ENCODE measurements around the gene CEP112. TPM values are rescaled to one million over a fixed set of nuclear protein-coding genes. Genes with fewer than 3 reads are reported as not detected.

CEP112 gene
- total and polyA plus RNA-seq, 2 donors (not counting 3 experiments of a cell fraction or from before 2014, with no cell fraction given), result 1.5 to 25.3 TPM

DNA sequence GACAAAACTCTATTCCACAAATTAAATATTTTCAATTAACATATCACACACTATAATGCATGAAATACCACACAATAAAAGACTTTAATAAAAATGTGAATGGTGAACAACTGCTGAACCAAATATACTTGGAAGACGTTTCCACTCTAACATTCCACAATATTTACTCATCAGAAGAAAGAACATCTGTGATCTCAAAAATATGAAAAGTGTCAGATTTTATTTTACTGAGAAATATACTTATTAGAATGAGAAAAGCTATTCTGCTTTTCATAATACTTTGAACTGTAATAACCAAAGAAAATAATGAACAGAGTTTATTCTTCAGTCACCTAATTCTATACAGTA lies 448.7 kb downstream of the CEP112 start:
- H2AFZ ChIP-seq (ENCODE audit: low read depth, low read length), result no peak overlapping the region
- CTCF ChIA-PET, result interaction anchor here (1.0 kb wide), 1 partner anchor 25 kb away, joined by 3 read pairs; no protein-coding TSS in a partner anchor
- H3K4me2 ChIP-seq (ENCODE audit: insufficient read depth, low read length), result peak overlapping the region; percentile 27
- peaks cover 22% of the 10 kb centered on the region for H3K4me1 ChIP-seq (ENCODE audit: control insufficient read depth, extremely low read depth, insufficient read depth, low read length)
- H3K79me2 ChIP-seq (ENCODE audit: control insufficient read depth, insufficient read depth, low read length), result no peaks in the 10 kb centered on the region
- POLR2A ChIA-PET, result no interaction called here
- no peaks in the 10 kb centered on the region for H3K36me3 ChIP-seq (ENCODE audit: control insufficient read depth in 2 of 2, extremely low read depth in 1 of 2, insufficient read depth in 2 of 2, low read length in 2 of 2)
- BruUV-seq (replicated peaks), result no TSS peak
- H3K27ac ChIP-seq (ENCODE audit: insufficient read depth, low read depth, low read length), result peak overlapping the region; percentile 10
- dilution Hi-C loops (cut with MboI; ENCODE audit: extremely low pct_ligation_motif_present, low sequenced_read_pairs), result no loop called here
- intact Hi-C loops (cut with micrococcal nuclease), result loop anchor here (5.0 kb wide), 1 partner anchor 181 kb away; the partner anchor contains the start of gene AXIN2
- FAIRE-seq (no peak), DNase-seq (ENCODE audit: low read depth, low spot score) (no peak)
- no peaks in the 10 kb centered on the region for H3K9me1 ChIP-seq (replicated peaks; ENCODE audit: control insufficient read depth, extremely low read depth, insufficient read depth, low read length)
- H3K4me3 ChIP-seq (replicated peaks in 1 of 3; ENCODE audit: insufficient read depth in 1 of 3, low read depth in 1 of 3, low read length in 3 of 3), result no peak overlapping the region
- no peaks in the 10 kb centered on the region for H4K20me1 ChIP-seq (replicated peaks; ENCODE audit: control insufficient read depth, extremely low read depth, insufficient read depth, low read length)
- TF ChIP-seq MYC (IDR thresholded peaks at IDR 0.05; ENCODE audit: low read depth, low read length) (no peak), JUN (IDR thresholded peaks at IDR 0.05; ENCODE audit: borderline replicate concordance, insufficient read depth, insufficient read length, low read depth) (no peak), FOS (IDR thresholded peaks at IDR 0.05; ENCODE audit: borderline replicate concordance, insufficient read depth, low read length) (no peak), GATA2 (IDR thresholded peaks at IDR 0.05; ENCODE audit: insufficient read depth, insufficient read length, low read depth, low read length) (no peak), POLR2A (IDR thresholded peaks at IDR 0.05; ENCODE audit: low read depth, low read length) (no peak), POLR2AphosphoS5 (IDR thresholded peaks at IDR 0.05; ENCODE audit: insufficient read depth, low read depth, low read length) (no peak), EZH2 (IDR thresholded peaks at IDR 0.05; ENCODE audit: borderline replicate concordance, low read depth, low read length, severe bottlenecking) (no peak)
- TF ChIP-seq, protein P1, sequence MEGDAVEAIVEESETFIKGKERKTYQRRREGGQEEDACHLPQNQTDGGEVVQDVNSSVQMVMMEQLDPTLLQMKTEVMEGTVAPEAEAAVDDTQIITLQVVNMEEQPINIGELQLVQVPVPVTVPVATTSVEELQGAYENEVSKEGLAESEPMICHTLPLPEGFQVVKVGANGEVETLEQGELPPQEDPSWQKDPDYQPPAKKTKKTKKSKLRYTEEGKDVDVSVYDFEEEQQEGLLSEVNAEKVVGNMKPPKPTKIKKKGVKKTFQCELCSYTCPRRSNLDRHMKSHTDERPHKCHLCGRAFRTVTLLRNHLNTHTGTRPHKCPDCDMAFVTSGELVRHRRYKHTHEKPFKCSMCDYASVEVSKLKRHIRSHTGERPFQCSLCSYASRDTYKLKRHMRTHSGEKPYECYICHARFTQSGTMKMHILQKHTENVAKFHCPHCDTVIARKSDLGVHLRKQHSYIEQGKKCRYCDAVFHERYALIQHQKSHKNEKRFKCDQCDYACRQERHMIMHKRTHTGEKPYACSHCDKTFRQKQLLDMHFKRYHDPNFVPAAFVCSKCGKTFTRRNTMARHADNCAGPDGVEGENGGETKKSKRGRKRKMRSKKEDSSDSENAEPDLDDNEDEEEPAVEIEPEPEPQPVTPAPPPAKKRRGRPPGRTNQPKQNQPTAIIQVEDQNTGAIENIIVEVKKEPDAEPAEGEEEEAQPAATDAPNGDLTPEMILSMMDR (IDR thresholded peaks at IDR 0.05; ENCODE audit: extremely low read depth in 1 of 2, insufficient read depth in 1 of 2, low read depth in 1 of 2, low read length in 2 of 2), result no peak
- TF ChIP-seq, protein P2, sequence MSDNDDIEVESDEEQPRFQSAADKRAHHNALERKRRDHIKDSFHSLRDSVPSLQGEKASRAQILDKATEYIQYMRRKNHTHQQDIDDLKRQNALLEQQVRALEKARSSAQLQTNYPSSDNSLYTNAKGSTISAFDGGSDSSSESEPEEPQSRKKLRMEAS (IDR thresholded peaks at IDR 0.05; ENCODE audit: insufficient read depth, insufficient read length), result no peak
- H3K9me3 ChIP-seq (replicated peaks; ENCODE audit: control insufficient read depth, insufficient read depth, low read length), result no peaks in the 10 kb centered on the region
- peak overlapping the region; percentile 37 for H3K9ac ChIP-seq (replicated peaks; ENCODE audit: extremely low read depth, insufficient read depth, low read length)
- no peaks in the 10 kb centered on the region for H3K27me3 ChIP-seq (ENCODE audit: control insufficient read depth in 2 of 2, insufficient read depth in 2 of 2, low read length in 2 of 2)

Data from endothelial cell of umbilical vein (primary cell).